ENCODE data around the gene PKNOX2.
A peak's percentile ranks its signal among the peaks of the same experiment; 100 is the strongest.

PKNOX2 gene

DNA sequence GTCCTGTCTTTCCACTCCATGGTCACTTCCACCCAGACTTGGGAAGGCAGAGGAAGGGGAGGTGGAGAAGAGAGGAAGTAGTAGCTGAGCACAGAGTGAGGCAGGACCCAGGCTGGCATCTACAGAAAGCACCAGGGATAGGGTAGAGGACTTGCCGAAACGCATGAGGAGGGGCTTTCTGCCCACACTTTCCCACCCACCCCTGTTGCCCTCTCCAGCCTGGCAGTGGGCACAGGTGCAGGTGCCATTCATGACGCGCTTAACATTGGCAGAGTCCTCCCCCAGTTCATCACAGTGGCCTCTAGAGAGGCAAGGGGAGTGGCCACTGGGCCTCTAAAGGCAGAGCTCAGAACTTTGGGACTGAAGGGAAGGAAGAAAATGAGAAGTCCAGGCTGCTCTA lies 249.6 kb downstream of the PKNOX2 start:
- no peak for DNase-seq (ENCODE audit: extremely low read depth, insufficient read length)
- no peaks in the 10 kb centered on the region for H3K36me3 ChIP-seq (ENCODE audit: control insufficient read depth, insufficient read depth, low read length)
- H3K4me3 ChIP-seq (replicated peaks; ENCODE audit: low read depth, low read length), result no peak overlapping the region
- H3K27me3 ChIP-seq (replicated peaks; ENCODE audit: control insufficient read depth, insufficient read depth, low read length), result no peaks in the 10 kb centered on the region; the same call in none of the 2 replicates
- TF ChIP-seq, protein P1, sequence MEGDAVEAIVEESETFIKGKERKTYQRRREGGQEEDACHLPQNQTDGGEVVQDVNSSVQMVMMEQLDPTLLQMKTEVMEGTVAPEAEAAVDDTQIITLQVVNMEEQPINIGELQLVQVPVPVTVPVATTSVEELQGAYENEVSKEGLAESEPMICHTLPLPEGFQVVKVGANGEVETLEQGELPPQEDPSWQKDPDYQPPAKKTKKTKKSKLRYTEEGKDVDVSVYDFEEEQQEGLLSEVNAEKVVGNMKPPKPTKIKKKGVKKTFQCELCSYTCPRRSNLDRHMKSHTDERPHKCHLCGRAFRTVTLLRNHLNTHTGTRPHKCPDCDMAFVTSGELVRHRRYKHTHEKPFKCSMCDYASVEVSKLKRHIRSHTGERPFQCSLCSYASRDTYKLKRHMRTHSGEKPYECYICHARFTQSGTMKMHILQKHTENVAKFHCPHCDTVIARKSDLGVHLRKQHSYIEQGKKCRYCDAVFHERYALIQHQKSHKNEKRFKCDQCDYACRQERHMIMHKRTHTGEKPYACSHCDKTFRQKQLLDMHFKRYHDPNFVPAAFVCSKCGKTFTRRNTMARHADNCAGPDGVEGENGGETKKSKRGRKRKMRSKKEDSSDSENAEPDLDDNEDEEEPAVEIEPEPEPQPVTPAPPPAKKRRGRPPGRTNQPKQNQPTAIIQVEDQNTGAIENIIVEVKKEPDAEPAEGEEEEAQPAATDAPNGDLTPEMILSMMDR (IDR thresholded peaks at IDR 0.05; ENCODE audit: insufficient read depth, low read length, poor library complexity, severe bottlenecking), result no peak

DNA sequence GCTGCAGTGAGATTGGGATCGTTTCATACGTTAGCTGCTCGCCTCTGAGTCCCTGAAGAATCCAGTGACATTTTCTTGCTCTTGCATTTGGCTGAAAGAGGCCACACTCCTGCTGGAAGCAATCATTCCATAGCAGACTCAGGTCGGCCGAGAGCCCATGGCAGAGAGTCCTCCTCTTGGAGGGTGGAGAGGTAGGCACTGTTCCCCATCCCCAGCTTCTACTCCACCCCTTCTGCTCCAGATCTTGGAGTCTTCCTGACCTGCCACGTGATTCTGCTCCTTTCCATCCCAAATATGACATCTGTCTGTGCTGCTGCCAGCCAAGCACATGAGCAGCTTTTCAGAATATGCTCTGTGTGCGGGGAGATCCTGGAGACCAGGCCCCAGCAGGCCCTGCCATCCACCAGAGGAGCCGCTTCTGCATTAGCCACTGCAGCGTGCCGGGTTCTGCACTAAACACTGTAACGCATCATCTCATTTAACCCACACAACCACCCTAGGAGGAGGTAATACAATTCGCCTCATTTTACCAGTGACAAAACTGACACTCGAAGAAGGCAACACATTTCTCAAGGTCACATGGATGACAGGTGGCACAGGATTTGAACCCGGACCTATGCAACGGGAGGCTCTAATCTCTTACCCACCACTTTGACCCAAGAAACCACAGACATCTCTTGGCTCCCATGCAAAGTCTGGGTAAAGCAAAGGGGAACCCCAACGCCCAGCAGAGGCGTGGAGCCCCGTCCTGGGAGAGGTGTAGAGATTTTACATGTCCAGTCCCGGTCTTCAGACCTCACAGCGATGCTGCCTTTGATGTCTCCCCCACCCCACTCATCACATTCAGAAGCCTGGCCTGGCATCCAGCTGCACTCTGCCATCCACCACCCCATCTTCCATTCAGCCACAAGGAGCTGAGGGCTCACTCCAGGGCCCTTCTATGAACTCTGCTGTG lies 252.7 kb downstream of the PKNOX2 start:
- no peak for DNase-seq (ENCODE audit: extremely low read depth, insufficient read length)
- Histone ChIP-seq H3K27me3 (replicated peaks; ENCODE audit: control insufficient read depth, insufficient read depth, low read length) (no peaks in the 10 kb centered on the region; the same call in none of the 2 replicates), H3K36me3 (ENCODE audit: control insufficient read depth, insufficient read depth, low read length) (no peaks in the 10 kb centered on the region), H3K4me3 (replicated peaks; ENCODE audit: low read depth, low read length) (no peak overlapping the region)
- TF ChIP-seq, protein P1 (IDR thresholded peaks at IDR 0.05; ENCODE audit: insufficient read depth, low read length, poor library complexity, severe bottlenecking), result no peak

DNA sequence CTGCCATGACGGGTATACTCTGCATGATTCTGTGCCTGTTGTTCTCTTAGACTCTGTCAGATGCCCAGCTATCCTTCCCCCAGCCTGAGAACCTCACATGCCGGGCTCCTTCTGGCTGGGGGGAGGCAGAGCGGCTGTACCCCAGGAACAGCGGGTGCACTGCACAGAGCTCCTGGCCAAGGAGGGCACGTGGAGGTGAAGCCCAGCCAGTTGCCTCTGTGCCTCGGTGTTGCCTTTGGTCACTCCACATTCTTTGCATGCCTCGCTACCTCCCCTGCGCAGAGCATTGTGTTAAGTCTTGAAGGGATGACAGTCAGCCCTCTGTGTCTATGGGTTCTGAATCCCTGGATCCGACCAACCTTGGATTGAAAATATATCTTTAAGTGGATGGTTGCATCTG lies 253.8 kb downstream of the PKNOX2 start:
- DNase-seq (ENCODE audit: extremely low read depth, insufficient read length), result no peak

DNA sequence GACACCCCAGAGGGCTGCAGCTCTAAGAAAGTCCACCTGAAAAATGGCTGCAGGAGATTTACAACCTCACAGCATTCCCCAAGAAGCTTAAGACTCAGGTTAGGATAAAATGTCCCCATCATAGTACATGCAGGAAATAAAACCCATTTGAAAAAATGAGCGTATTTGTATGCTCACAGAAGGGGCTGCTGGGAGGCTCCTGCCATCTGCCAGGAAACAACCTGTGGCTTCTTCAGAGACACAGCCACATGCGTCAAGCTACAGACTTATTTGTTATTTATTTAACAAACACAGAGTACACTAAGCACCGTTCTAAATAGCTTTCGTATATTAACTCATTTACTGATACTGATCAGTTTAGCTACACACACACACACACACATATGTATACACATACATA lies 258.1 kb downstream of the PKNOX2 start:
- DNase-seq (ENCODE audit: extremely low read depth, insufficient read length), result no peak

More for the DNA sequence above, 253.8 kb downstream of the PKNOX2 start:
- Histone ChIP-seq H3K36me3 (ENCODE audit: control insufficient read depth, insufficient read depth, low read length) (no peaks in the 10 kb centered on the region), H3K27me3 (replicated peaks; ENCODE audit: control insufficient read depth, insufficient read depth, low read length) (no peaks in the 10 kb centered on the region; the same call in none of the 2 replicates), H3K4me3 (replicated peaks; ENCODE audit: low read depth, low read length) (no peak overlapping the region)
- TF ChIP-seq, protein P1 (IDR thresholded peaks at IDR 0.05; ENCODE audit: insufficient read depth, low read length, poor library complexity, severe bottlenecking), result no peak

DNA sequence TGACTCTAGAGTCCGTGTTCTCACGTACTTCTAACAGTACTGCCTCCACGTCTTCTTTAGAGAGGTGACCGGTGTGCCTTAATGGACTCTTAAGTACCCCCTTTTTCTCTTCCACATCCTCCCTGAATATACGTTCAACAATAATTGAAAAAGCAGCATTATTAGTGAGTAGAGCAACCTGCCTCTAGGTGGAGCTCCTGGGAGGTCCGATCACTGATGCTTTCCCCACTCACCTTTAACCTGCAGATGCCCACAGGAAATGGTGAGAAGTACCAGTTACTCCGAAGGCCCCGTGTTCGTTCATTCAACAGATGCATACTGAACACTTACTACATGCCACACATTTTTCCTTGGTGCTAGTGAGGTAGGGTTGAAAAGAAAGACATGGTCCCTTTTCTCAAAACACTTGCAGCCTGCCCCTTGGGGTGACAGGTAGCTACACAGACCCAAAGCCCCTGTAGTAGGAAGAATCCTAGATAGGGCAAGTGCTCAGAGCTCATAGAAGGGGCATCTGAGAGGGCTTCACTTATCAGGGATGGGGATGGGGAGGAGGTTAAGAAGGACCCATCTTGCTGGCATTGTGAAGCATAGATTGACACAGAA lies 258.8 kb downstream of the PKNOX2 start:
- Histone ChIP-seq H3K36me3 (ENCODE audit: control insufficient read depth, insufficient read depth, low read length) (no peaks in the 10 kb centered on the region), H3K27me3 (replicated peaks; ENCODE audit: control insufficient read depth, insufficient read depth, low read length) (no peaks in the 10 kb centered on the region; the same call in none of the 2 replicates), H3K4me3 (replicated peaks; ENCODE audit: low read depth, low read length) (no peak overlapping the region)
- DNase-seq (ENCODE audit: extremely low read depth, insufficient read length), result no peak
- TF ChIP-seq, protein P1 (IDR thresholded peaks at IDR 0.05; ENCODE audit: insufficient read depth, low read length, poor library complexity, severe bottlenecking), result peak; percentile 73

More for the DNA sequence above, 258.1 kb downstream of the PKNOX2 start:
- Histone ChIP-seq H3K36me3 (ENCODE audit: control insufficient read depth, insufficient read depth, low read length) (no peaks in the 10 kb centered on the region), H3K27me3 (replicated peaks; ENCODE audit: control insufficient read depth, insufficient read depth, low read length) (no peaks in the 10 kb centered on the region; the same call in none of the 2 replicates), H3K4me3 (replicated peaks; ENCODE audit: low read depth, low read length) (no peak overlapping the region)
- TF ChIP-seq, protein P1 (IDR thresholded peaks at IDR 0.05; ENCODE audit: insufficient read depth, low read length, poor library complexity, severe bottlenecking), result no peak
